DOHH2 (cell line): ENCODE results near the gene GFI1B.

Experiments used
- EZH2phosphoT487 ChIP-seq: fragments of 200-600 bp; sonication (generic); IDR thresholded peaks from 2 replicates; pipeline ENCODE4 v1.6.1; 2017; ENCODE audit warnings: borderline replicate concordance, mild to moderate bottlenecking, antibody characterized with exemption, low read length, moderate library complexity, mixed read lengths
- TF ChIP-seq, protein P1 (sequence below): fragments of 200-600 bp; sonication (generic); IDR thresholded peaks from one replicate; pipeline ENCODE4 v1.5.1; 2014; ENCODE audit warnings: antibody characterized with exemption, mild to moderate bottlenecking, low read depth, low read length; ENCODE audit not compliant: poor library complexity, severe bottlenecking

DNA sequence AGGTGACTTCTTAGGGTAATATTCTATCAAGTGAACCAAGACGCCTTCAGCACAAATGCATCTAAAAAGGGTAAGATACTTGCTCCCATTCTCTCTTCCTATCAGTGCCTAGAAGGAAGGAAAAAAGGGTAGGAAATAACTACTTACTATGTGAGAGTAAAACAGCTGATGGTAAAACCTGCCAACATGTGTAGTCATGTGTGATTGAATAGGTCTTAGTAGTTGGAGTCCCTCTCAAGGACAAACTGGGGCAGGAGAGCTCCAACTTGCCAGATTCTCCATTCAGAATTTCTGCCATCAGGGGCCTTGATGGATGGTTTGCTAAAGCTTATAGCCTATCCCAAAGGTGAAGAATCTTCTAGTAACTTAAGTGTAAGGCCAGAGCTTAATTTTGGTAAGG lies 39.3 kb upstream of the GFI1B start:
- TF ChIP-seq, protein P1, sequence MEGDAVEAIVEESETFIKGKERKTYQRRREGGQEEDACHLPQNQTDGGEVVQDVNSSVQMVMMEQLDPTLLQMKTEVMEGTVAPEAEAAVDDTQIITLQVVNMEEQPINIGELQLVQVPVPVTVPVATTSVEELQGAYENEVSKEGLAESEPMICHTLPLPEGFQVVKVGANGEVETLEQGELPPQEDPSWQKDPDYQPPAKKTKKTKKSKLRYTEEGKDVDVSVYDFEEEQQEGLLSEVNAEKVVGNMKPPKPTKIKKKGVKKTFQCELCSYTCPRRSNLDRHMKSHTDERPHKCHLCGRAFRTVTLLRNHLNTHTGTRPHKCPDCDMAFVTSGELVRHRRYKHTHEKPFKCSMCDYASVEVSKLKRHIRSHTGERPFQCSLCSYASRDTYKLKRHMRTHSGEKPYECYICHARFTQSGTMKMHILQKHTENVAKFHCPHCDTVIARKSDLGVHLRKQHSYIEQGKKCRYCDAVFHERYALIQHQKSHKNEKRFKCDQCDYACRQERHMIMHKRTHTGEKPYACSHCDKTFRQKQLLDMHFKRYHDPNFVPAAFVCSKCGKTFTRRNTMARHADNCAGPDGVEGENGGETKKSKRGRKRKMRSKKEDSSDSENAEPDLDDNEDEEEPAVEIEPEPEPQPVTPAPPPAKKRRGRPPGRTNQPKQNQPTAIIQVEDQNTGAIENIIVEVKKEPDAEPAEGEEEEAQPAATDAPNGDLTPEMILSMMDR: no peak
- TF ChIP-seq EZH2phosphoT487: no peak
